HepG2 (cell line): ENCODE measurements around the gene ACVR1B. TPM values are rescaled to one million over a fixed set of nuclear protein-coding genes. Genes with fewer than 3 reads are reported as not detected.

ENCODE experiments used
- ATAC-seq: fragments of 200-7000 bp; cut with Tn5 transposase; 3 replicates; pipeline ENCODE4 v1.9.1; 2020; ENCODE audit warnings: mild to moderate bottlenecking, moderate library complexity
- BruUV-seq: library from RNA; stranded (reverse); fragments of 400-500 nt; replicated peaks from 2 replicates; lab custom pipeline; 2021; lab: Mats Ljungman, UMichigan
- CTCF ChIA-PET: fragments of 300-600 bp; formaldehyde crosslinking; extraction: SDS; loops from one replicate; lab custom pipeline; 2021; ENCODE audit warnings: low total read pairs, inconsistent platforms, low intra/inter-chr PET ratio; lab: Yijun Ruan, JAX
- POLR2A ChIA-PET: fragments of 350-600 bp; sonication (Branson Sonifier 250); formaldehyde crosslinking; loops from one replicate; lab custom pipeline; 2020; ENCODE audit warnings: antibody characterized with exemption, inconsistent platforms; lab: Yijun Ruan, JAX
- DNase-seq: peaks from one replicate; pipeline ENCODE4 v3.0.0-alpha.2; 2015; ENCODE audit warnings: low spot score
- FAIRE-seq: peaks from 3 replicates; lab custom pipeline; 2011; peaks lifted over from hg19 to GRCh38; lab: Jason Lieb, UNC
- H2AFZ ChIP-seq: one replicate; pipeline ENCODE4 v1.6.1; 2011; ENCODE audit warnings: low read length, inconsistent platforms
- H3K27ac ChIP-seq: fragments of 300-600 bp; 3 replicates; pipeline ENCODE4 v1.8.0; 2011; ENCODE audit warnings: mixed run types, mild to moderate bottlenecking, mixed read lengths, low read length, inconsistent platforms; ENCODE audit not compliant: insufficient read depth; ENCODE audit errors: extremely low read length
- H3K27me3 ChIP-seq, 2 experiments: fragments of 200-600 bp in 1 of 2; 2 replicates in 1 of 2; 3 replicates in 1 of 2; pipeline versions ENCODE4 v1.6.0 to v1.8.0; 2011; ENCODE audit warnings: low read length in 2 of 2, mild to moderate bottlenecking in 2 of 2, moderate library complexity in 2 of 2, inconsistent platforms in 1 of 2; ENCODE audit not compliant: insufficient read depth in 2 of 2, control insufficient read depth in 1 of 2
- H3K36me3 ChIP-seq, 2 experiments: fragments of 200-600 bp in 1 of 2; replicated peaks in 1 of 2; 2 replicates in 1 of 2; 3 replicates in 1 of 2; pipeline versions ENCODE4 v1.5.1 to v1.8.0; 2011; ENCODE audit warnings: low read length in 2 of 2, inconsistent platforms in 1 of 2; ENCODE audit not compliant: insufficient read depth in 2 of 2, control insufficient read depth in 1 of 2
- H3K4me1 ChIP-seq: 2 replicates; pipeline ENCODE4 v1.5.1; 2012; ENCODE audit warnings: low read length, inconsistent platforms; ENCODE audit not compliant: insufficient read depth
- H3K4me2 ChIP-seq: 2 replicates; pipeline ENCODE4 v1.6.0; 2011; ENCODE audit warnings: low read depth, low read length, inconsistent platforms
- H3K4me3 ChIP-seq, 3 experiments: fragments of 200-600 bp in 1 of 3; sonication (generic), shearing (Covaris generic) in 1 of 3; replicated peaks in 1 of 3; 2 replicates each; pipeline ENCODE4 v1.5.1; 2011 to 2016; ENCODE audit warnings: low read length in 3 of 3, inconsistent platforms in 2 of 3, low read depth in 2 of 3, mild to moderate bottlenecking in 2 of 3, control low read depth in 1 of 3, mixed read lengths in 1 of 3; ENCODE audit not compliant: insufficient read depth in 1 of 3
- H3K79me2 ChIP-seq: one replicate; pipeline ENCODE4 v1.6.1; 2011; ENCODE audit warnings: low read length, inconsistent platforms; ENCODE audit not compliant: insufficient read depth
- H3K9ac ChIP-seq: 2 replicates; pipeline ENCODE4 v1.6.0; 2011; ENCODE audit warnings: mild to moderate bottlenecking, low read depth, low read length, inconsistent platforms; ENCODE audit not compliant: insufficient read depth
- H3K9me3 ChIP-seq: 2 replicates; pipeline ENCODE4 v1.5.1; 2012; ENCODE audit warnings: mild to moderate bottlenecking, low read length
- H4K20me1 ChIP-seq: 2 replicates; pipeline ENCODE4 v1.6.0; 2011; ENCODE audit warnings: inconsistent platforms, mild to moderate bottlenecking, low read length, moderate library complexity; ENCODE audit not compliant: insufficient read depth
- AHR ChIP-seq: IDR thresholded peaks from 2 replicates; pipeline ENCODE4 v1.6.1; 2018; ENCODE audit warnings: missing genetic modification reagents, missing compliant biosample characterization
- CBFB ChIP-seq: sonication (generic); formaldehyde crosslinking; IDR thresholded peaks from 2 replicates; pipeline ENCODE4 v1.4.0; 2020; ENCODE audit warnings: missing genetic modification reagents
- CREM ChIP-seq, 2 experiments: sonication (generic) in 1 of 2; formaldehyde crosslinking in 1 of 2; IDR thresholded peaks; 2 replicates each; pipeline versions ENCODE4 v1.4.0 to v1.6.1; 2016 to 2020; ENCODE audit warnings: antibody characterized with exemption in 1 of 2, mild to moderate bottlenecking in 1 of 2, missing genetic modification reagents in 1 of 2
- EEA1 ChIP-seq: sonication (generic); formaldehyde crosslinking; IDR thresholded peaks from 2 replicates; pipeline ENCODE4 v1.5.1; 2020; ENCODE audit warnings: mild to moderate bottlenecking, missing genetic modification reagents, borderline replicate concordance
- FOSL2 ChIP-seq: sonication (generic); formaldehyde crosslinking; IDR thresholded peaks from 2 replicates; pipeline ENCODE4 v1.4.0; 2020; ENCODE audit warnings: missing genetic modification reagents
- HNRNPUL1 ChIP-seq: fragments of 200-400 bp; formaldehyde crosslinking; IDR thresholded peaks from 2 replicates; pipeline ENCODE4 v1.6.1; 2017; ENCODE audit warnings: low read depth, mild to moderate bottlenecking, low read length, moderate library complexity
- KLF9 ChIP-seq: IDR thresholded peaks from 2 replicates; pipeline ENCODE4 v1.6.1; 2016; ENCODE audit warnings: low read depth
- MAFK ChIP-seq, 2 experiments: IDR thresholded peaks in 1 of 2; conservative IDR thresholded peaks in 1 of 2; 2 replicates each; pipeline ENCODE4 v1.6.1; 2011; ENCODE audit warnings: improper control_type of control experiment in 2 of 2, low read length in 2 of 2
- MED1 ChIP-seq: sonication (generic); formaldehyde crosslinking; IDR thresholded peaks from 2 replicates; pipeline ENCODE4 v1.4.0; 2020; ENCODE audit warnings: missing genetic modification reagents
- POGZ ChIP-seq: sonication (generic); formaldehyde crosslinking; IDR thresholded peaks from 2 replicates; pipeline ENCODE4 v1.4.0; 2020; ENCODE audit warnings: mild to moderate bottlenecking, missing genetic modification reagents
- REXO4 ChIP-seq: sonication (generic); formaldehyde crosslinking; IDR thresholded peaks from 2 replicates; pipeline ENCODE4 v1.8.0; 2022; ENCODE audit warnings: missing genetic modification reagents, mild to moderate bottlenecking, borderline replicate concordance
- SIN3A ChIP-seq: IDR thresholded peaks from 2 replicates; pipeline ENCODE4 v1.6.1; 2011; ENCODE audit warnings: low read depth, mild to moderate bottlenecking, control low read depth, low read length, borderline replicate concordance
- SIN3B ChIP-seq: fragments of 150-350 bp; IDR thresholded peaks from 2 replicates; pipeline ENCODE4 v1.6.1; 2014; ENCODE audit warnings: low read length
- SOX13 ChIP-seq, 3 experiments: fragments of 450-650 bp in 1 of 3; sonication (generic) in 1 of 3; formaldehyde crosslinking in 1 of 3; IDR thresholded peaks in 2 of 3; conservative IDR thresholded peaks in 1 of 3; 2 replicates each; pipeline versions ENCODE4 v1.5.0 to v1.6.1; 2016 to 2020; ENCODE audit warnings: antibody characterized with exemption in 1 of 3, mild to moderate bottlenecking in 1 of 3, missing compliant biosample characterization in 1 of 3, missing genetic modification reagents in 1 of 3, moderate library complexity in 1 of 3
- SRSF1 ChIP-seq: fragments of 200-400 bp; formaldehyde crosslinking; optimal IDR thresholded peaks from 2 replicates; pipeline ENCODE3; 2017; ENCODE audit warnings: mild to moderate bottlenecking, low read depth, low read length, moderate library complexity
- XBP1 ChIP-seq: sonication (generic); formaldehyde crosslinking; IDR thresholded peaks from 2 replicates; pipeline ENCODE4 v1.5.0; 2020; ENCODE audit warnings: missing genetic modification reagents
- WGBS: methylation state at CpG from one replicate; pipeline ENCODE4 v1.1.6; 2017; ENCODE audit warnings: low lambda C conversion rate; 5-methylcytosine and 5-hydroxymethylcytosine counted together
- in situ Hi-C: cut with HindIII; loops from 2 replicates; pipeline ENCODE4 v1.10.0; 2017; ENCODE audit warnings: low pct_unique_long_range_greater_than_20kb; ENCODE audit not compliant: extremely low pct_ligation_motif_present
- intact Hi-C: fragments of 100-400 bp; cut with micrococcal nuclease; formaldehyde crosslinking; loops from one replicate; pipeline ENCODE4 v1.10.0; 2022; ENCODE audit not compliant: unreplicated experiment
- polyA plus RNA-seq, 8 experiments: library from polyadenylated mRNA; depleted of rRNA in 3 of 8; stranded (reverse) in 7 of 8; unstranded in 1 of 8; fragments of >200 nt; fragmentation: Illumina TruSeq in 4 of 8; extraction: Trizol in 4 of 8; gene quantifications; 2 replicates each; pipeline versions ENCODE4 v1.2.1 to v1.2.3, GENCODE V29; 2011 to 2016; ENCODE audit warnings: low read depth in 4 of 8, missing spikeins in 1 of 8, mixed read lengths in 1 of 8; ENCODE audit not compliant: insufficient read depth in 1 of 8
- total RNA-seq, 5 experiments: library from RNA; depleted of rRNA; stranded (reverse); fragments of >200 nt; fragmentation: Illumina TruSeq; extraction: Trizol; gene quantifications; 2 replicates each; pipeline ENCODE4 v1.2.3, GENCODE V29; 2016; ENCODE audit warnings: low read depth in 1 of 5
- TF ChIP-seq, protein P1 (sequence below): sonication (generic); formaldehyde crosslinking; IDR thresholded peaks from 2 replicates; pipeline ENCODE4 v1.5.0; 2020; ENCODE audit warnings: missing genetic modification reagents
- TF ChIP-seq, protein P2 (sequence below): sonication (generic); formaldehyde crosslinking; conservative IDR thresholded peaks from 2 replicates; pipeline ENCODE4 v1.8.0; 2022; ENCODE audit warnings: low read depth, missing genetic modification reagents

ACVR1B gene
- total and polyA plus RNA-seq, 2 of the 13 experiments (the other 11 are each of a cell fraction or from before 2014, with no cell fraction given): 8.9 to 12.1 TPM

- POLR2A ChIA-PET: no interaction called here
- no peaks in the 10 kb centered on the region for H3K36me3 ChIP-seq
- H4K20me1 ChIP-seq: no peaks in the 10 kb centered on the region
- no peak for FAIRE-seq
- CTCF ChIA-PET: no interaction called here
- 0 out of 2 replicates have a peak, but pooled peaks cover 9% of the 10 kb centered on the region for H3K4me1 ChIP-seq
- no peak for ATAC-seq
- H3K4me2 ChIP-seq: no peak overlapping the region
- no TSS peak for BruUV-seq
- no peaks in the 10 kb centered on the region for H3K79me2 ChIP-seq
- in situ Hi-C loops (no loop called here), intact Hi-C loops (no loop called here)
- no peak for TF ChIP-seq POGZ (CRISPR knock-in tag)
- TF ChIP-seq CREM (IDR thresholded peaks at IDR 0.05): no peak
- no peak for TF ChIP-seq CREM (CRISPR knock-in tag; IDR thresholded peaks at IDR 0.05)
- TF ChIP-seq MAFK (conservative IDR thresholded peaks at IDR 0.05 in 1 of 2, IDR thresholded peaks at IDR 0.05 in 1 of 2; ENCODE audit: low read length in 2 of 2): no peak
- TF ChIP-seq SIN3A: no peak
- TF ChIP-seq SRSF1: no peak
- no peak for TF ChIP-seq MED1 (CRISPR knock-in tag)
- TF ChIP-seq FOSL2: no peak
- TF ChIP-seq SIN3B: no peak
- TF ChIP-seq, protein P1, sequence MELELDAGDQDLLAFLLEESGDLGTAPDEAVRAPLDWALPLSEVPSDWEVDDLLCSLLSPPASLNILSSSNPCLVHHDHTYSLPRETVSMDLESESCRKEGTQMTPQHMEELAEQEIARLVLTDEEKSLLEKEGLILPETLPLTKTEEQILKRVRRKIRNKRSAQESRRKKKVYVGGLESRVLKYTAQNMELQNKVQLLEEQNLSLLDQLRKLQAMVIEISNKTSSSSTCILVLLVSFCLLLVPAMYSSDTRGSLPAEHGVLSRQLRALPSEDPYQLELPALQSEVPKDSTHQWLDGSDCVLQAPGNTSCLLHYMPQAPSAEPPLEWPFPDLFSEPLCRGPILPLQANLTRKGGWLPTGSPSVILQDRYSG (CRISPR knock-in tag): no peak
- TF ChIP-seq REXO4: no peak
- no peak for TF ChIP-seq EEA1 (CRISPR knock-in tag)
- TF ChIP-seq KLF9: no peak
- TF ChIP-seq SOX13 (IDR thresholded peaks at IDR 0.05): no peak
- no peak for TF ChIP-seq SOX13 (CRISPR knock-in tag; conservative IDR thresholded peaks at IDR 0.05 in 1 of 2, IDR thresholded peaks at IDR 0.05 in 1 of 2)
- no peak for TF ChIP-seq CBFB (CRISPR knock-in tag)
- TF ChIP-seq, protein P2, sequence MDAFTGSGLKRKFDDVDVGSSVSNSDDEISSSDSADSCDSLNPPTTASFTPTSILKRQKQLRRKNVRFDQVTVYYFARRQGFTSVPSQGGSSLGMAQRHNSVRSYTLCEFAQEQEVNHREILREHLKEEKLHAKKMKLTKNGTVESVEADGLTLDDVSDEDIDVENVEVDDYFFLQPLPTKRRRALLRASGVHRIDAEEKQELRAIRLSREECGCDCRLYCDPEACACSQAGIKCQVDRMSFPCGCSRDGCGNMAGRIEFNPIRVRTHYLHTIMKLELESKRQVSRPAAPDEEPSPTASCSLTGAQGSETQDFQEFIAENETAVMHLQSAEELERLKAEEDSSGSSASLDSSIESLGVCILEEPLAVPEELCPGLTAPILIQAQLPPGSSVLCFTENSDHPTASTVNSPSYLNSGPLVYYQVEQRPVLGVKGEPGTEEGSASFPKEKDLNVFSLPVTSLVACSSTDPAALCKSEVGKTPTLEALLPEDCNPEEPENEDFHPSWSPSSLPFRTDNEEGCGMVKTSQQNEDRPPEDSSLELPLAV: no peak
- no peak for TF ChIP-seq XBP1 (CRISPR knock-in tag)
- no peak for TF ChIP-seq HNRNPUL1
- TF ChIP-seq AHR (CRISPR knock-in tag): no peak
- no peak overlapping the region for H3K27ac ChIP-seq
- 37% methylated on average over 3 of the region's 3 CpGs for WGBS
- no peak for DNase-seq
- H3K4me3 ChIP-seq: no peak overlapping the region
- H3K9me3 ChIP-seq: no peaks in the 10 kb centered on the region
- H3K27me3 ChIP-seq: peaks cover 4 to 54% of the 10 kb centered on the region in 2 experiments; a peak in 4 of 5 replicates
- H3K9ac ChIP-seq: no peak overlapping the region
- H2AFZ ChIP-seq: no peak overlapping the region
Measured at GRCh38 chr12:51910691-51911090, 40.8 kb upstream of the ACVR1B start.
